ENCODE measurements around the gene SEC11C. TPM values are rescaled to one million over a fixed set of nuclear protein-coding genes. Genes with fewer than 3 reads are reported as not detected.

SEC11C gene
- total RNA-seq, 2 donors from 2014 or later, result 24.4 to 37.4 TPM

- Histone ChIP-seq H3K4me3 (no peak overlapping the region), H3K9me3 (no peaks in the 10 kb centered on the region), H3K36me3 (no peaks in the 10 kb centered on the region), H3K27ac (no peak overlapping the region), H3K4me1 (ENCODE audit: control insufficient read depth in 1 of 2, low read depth in 2 of 2) (no peaks in the 10 kb centered on the region), H3K27me3 (replicated peaks; ENCODE audit: insufficient read depth) (no peaks in the 10 kb centered on the region)
- DNase-seq (ENCODE audit: low spot score) (no peak), ATAC-seq (ENCODE audit: insufficient number of reproducible peaks, low FRiP score, low read depth) (no peak)
- TF ChIP-seq CTCF (IDR thresholded peaks at IDR 0.05), result no peak
Measured at GRCh38 chr18:59155153-59155552, 15.5 kb downstream of the SEC11C start.

GRCh38 chr18:59156316-59156715 lies 16.6 kb downstream of the SEC11C start:
- DNase-seq (ENCODE audit: low spot score) (no peak), ATAC-seq (ENCODE audit: insufficient number of reproducible peaks, low FRiP score, low read depth) (no peak)
- H3K4me1 ChIP-seq (ENCODE audit: control insufficient read depth in 1 of 2, low read depth in 2 of 2), result no peaks in the 10 kb centered on the region
- TF ChIP-seq CTCF (IDR thresholded peaks at IDR 0.05), result no peak
- H3K4me3 ChIP-seq, result no peak overlapping the region
- no peak overlapping the region for H3K27ac ChIP-seq
- no peaks in the 10 kb centered on the region for H3K27me3 ChIP-seq (replicated peaks; ENCODE audit: insufficient read depth)
- H3K9me3 ChIP-seq, result no peaks in the 10 kb centered on the region
- no peaks in the 10 kb centered on the region for H3K36me3 ChIP-seq

GRCh38 chr18:59159265-59159664 lies 19.6 kb downstream of the SEC11C start:
- Histone ChIP-seq H3K27ac (no peak overlapping the region), H3K27me3 (replicated peaks; ENCODE audit: insufficient read depth) (no peaks in the 10 kb centered on the region), H3K4me1 (ENCODE audit: control insufficient read depth in 1 of 2, low read depth in 2 of 2) (no peaks in the 10 kb centered on the region), H3K4me3 (no peak overlapping the region), H3K9me3 (no peaks in the 10 kb centered on the region), H3K36me3 (no peaks in the 10 kb centered on the region)
- TF ChIP-seq CTCF (IDR thresholded peaks at IDR 0.05), result no peak
- DNase-seq (ENCODE audit: low spot score) (no peak), ATAC-seq (ENCODE audit: insufficient number of reproducible peaks, low FRiP score, low read depth) (no peak)

- ATAC-seq (ENCODE audit: insufficient number of reproducible peaks, low FRiP score, low read depth), result no peak
- Histone ChIP-seq H3K36me3 (no peaks in the 10 kb centered on the region), H3K27ac (no peak overlapping the region), H3K4me3 (no peak overlapping the region), H3K9me3 (no peaks in the 10 kb centered on the region), H3K4me1 (ENCODE audit: control insufficient read depth in 1 of 2, low read depth in 2 of 2) (no peaks in the 10 kb centered on the region), H3K27me3 (replicated peaks; ENCODE audit: insufficient read depth) (no peaks in the 10 kb centered on the region)
- DNase-seq (ENCODE audit: low spot score), result no peak
- TF ChIP-seq CTCF (IDR thresholded peaks at IDR 0.05), result no peak
Measured at GRCh38 chr18:59159986-59160385, 20.3 kb downstream of the SEC11C start.

- TF ChIP-seq CTCF (IDR thresholded peaks at IDR 0.05), result no peak
- no peaks in the 10 kb centered on the region for H3K27me3 ChIP-seq (replicated peaks; ENCODE audit: insufficient read depth)
- ATAC-seq (ENCODE audit: insufficient number of reproducible peaks, low FRiP score, low read depth), result no peak
- no peak for DNase-seq (ENCODE audit: low spot score)
- H3K4me3 ChIP-seq, result no peak overlapping the region
- H3K4me1 ChIP-seq (ENCODE audit: control insufficient read depth in 1 of 2, low read depth in 2 of 2), result no peaks in the 10 kb centered on the region
- H3K36me3 ChIP-seq, result no peaks in the 10 kb centered on the region
- H3K9me3 ChIP-seq, result peaks cover 7% of the 10 kb centered on the region
- no peak overlapping the region for H3K27ac ChIP-seq
Measured at GRCh38 chr18:59172664-59173249, 33.1 kb downstream of the SEC11C start.
